ENCODE measurements around the gene NLRP14. TPM values are rescaled to one million over a fixed set of nuclear protein-coding genes. Genes with fewer than 3 reads are reported as not detected.
A peak's percentile ranks its signal among the peaks of the same experiment; 100 is the strongest.

NLRP14 gene
- total RNA-seq (2014; rRNA removed; shearing (Covaris generic)) = 0.08 and 0.19 TPM in 2 replicates

- DNase-seq (ENCODE audit: low spot score) = peak; percentile 92
Observed at GRCh38 chr11:7020183-7020917, at the start of gene NLRP14, which contains the start of gene ZNF214. TSS of gene NLRP14 (plus strand) at chr11:7020479. CDS start at chr11:7038587, 18,108 bp downstream. TSS of gene ZNF214 (minus strand) at chr11:7020346. CDS start at chr11:7002835, 17,511 bp downstream.

DNA sequence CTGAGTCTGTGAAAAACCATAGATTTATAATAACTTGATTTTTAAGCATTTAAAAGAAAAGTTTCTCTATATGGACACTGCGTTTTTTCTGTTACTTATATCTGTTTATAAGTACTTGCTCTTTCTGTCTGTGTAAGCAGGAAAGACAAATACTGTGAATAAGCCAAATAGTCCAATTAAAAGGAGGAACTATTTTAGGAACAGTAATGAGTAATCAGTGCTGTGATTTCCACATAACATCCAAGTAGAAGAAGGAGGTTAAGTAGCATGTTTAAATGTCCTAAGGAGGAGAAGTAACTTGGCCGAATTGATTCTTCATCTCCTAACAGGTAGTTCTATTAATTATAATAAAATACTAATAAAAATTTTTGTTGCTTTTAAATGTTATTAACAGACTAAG, 40.9 kb upstream of the NLRP14 start:
- DNase-seq (ENCODE audit: low spot score) = no peak

DNA sequence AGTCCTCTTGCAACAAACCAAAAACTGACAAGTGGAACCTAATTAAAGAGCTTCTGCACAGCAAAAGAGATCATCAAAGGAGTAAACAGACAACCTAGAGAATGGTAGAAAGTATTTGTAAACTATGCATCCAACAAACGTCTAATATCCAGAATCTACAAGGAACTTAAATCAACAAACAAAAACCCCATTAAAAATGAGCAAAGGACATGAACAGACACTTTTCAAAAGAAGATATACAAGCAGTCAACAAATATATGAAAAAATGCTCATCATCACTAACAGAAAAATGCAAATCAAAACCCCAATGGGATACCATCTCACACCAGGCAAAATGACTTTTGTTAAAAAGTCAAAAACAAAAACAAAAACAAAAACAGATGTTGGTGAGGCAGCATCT, 33.8 kb upstream of the NLRP14 start:
- DNase-seq (ENCODE audit: low spot score) = no peak

DNA sequence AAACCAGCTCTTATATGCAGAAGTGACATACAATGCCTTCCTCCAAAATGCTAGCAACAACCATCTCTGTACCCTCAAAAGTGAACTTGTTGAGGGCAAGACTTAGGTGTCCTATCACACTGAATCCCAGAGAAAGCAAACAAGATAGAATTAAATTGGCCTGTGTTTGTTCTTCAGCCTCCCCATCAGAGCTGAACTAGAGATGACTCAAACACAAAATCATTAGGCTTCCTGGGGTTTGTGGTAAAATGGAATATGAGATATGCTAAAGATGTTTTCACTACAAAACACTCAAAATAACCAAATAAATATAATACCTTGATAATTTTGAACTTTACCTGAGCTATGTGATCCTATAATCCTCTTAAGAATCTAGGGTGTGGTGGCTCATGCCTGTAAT, 31.8 kb upstream of the NLRP14 start:
- no peak for DNase-seq (ENCODE audit: low spot score)

DNA sequence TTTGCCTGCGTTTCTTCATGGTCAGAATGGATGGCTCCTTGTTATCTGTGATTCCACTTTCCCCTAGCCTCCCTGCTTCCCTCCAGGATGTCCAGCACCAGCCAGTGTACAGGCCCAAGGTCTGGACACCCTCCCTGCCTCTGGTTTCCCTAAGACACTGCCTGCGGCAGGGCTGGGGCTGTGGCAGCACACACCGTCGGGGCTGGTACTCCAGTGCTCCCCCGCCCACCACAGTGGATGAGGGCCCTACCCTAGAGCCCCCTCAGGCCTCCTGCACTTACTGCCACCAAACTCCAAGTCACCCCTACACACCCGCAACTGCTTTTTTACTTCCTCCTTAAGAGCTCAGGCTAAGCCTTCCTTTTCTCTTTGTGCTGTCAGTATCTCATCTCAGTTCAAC, 29.1 kb upstream of the NLRP14 start:
- DNase-seq (ENCODE audit: low spot score) = no peak

DNA sequence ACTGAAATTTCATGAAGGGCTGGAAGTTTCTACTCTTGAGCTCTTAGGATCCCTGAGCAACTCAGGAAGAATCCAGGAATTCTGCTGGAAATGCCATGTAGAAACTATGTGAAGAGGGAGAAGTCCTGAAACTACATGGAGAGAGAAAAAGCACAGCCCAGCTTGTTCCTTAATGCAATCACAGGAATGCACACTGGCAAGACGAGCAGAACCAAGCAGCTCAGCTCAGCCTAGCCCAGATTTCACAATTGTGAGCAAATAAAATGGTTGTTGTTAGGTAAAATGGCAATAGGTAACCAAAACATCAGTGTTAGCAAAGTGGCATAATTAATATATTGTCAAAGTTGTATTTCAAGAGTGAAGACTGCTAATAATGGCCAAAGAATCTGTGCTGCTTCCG, 28.3 kb upstream of the NLRP14 start:
- DNase-seq (ENCODE audit: low spot score) = no peak

DNA sequence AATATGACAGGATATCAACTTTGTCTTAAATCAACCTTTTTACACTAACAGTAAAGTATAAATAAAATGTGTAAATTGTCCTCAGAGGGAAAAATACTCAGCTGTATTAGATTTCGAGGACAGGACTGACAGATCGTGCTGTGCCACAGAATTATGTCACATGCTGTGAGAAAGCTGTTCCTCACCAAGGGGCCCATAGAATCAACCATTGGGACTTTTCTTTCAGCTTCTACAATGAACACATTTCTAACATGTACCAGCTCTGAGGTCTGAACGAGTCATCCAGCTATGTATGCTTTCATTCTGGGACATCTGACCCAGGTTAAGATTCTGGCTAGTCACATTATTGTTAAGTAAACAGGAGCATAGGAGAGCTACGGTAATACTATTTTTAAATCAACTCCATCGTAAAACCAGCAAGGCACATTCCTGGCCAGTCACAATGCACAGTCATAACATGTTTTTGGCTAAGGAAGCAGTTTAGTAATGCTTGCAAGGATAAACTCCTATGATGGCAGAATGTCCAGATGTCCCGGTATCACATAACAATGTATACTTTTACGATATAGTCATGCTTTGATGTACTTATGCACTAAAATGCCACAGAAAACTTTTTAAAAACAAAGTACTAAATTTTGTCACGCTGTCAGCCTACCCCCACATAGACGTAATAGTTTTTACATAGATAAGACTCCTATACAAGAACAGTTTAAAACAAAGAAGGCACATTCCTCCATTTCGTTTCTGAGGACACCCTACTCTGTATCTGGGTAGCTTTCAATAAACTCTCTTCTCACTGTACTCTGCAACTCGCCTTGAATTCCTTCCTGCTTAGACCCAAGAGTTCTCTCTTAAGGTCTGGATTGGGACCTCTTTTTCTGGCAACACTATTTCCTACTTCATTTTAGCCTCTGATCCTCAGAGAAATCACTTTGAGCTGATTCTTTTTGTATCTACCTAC, 27.5 kb upstream of the NLRP14 start:
- peak; percentile 91 for DNase-seq (ENCODE audit: low spot score)

- no peak for DNase-seq (ENCODE audit: low spot score)
Observed at GRCh38 chr11:6995703-6996102, 24.6 kb upstream of the NLRP14 start.

DNA sequence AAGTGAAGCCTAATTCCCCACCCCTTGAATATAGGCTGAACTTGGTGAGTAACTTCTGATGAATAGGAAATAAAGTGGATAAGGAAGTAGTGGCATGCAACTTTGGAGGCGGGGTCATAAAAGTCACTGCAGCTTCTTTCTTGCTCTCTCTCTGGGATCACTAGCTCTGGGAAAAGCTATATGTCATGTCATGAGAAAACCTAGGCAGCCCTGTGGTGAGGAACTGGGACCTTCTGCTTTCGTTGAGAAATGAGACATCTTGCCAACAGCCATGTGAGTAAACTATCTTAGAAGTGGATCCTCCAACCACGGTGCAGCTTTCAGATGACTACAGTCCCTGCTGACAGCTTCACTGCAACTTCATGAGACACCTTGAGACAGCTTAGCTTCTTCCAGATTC, 15.8 kb upstream of the NLRP14 start:
- no peak for DNase-seq (ENCODE audit: low spot score)

DNA sequence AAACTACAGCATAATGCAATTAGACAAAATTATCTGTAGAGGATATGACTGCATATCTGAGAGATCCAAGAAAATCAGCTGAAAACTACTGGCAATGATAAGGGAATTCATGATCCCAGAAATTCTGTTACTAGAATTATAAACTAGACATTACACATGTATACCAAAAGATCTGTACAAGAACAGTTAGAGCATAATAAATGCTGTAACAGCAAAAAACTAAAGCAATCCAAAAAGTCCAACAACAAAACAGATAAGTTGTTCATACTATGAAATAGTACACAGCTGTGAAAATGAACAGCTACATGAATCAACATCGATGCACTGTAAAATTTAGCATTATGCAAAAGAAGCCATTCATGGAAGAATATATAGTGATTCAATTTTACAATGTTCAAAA, 6.2 kb upstream of the NLRP14 start:
- DNase-seq (ENCODE audit: low spot score) = no peak

GRCh38 chr11:7016011-7016410, 4.3 kb upstream of the NLRP14 start:
- DNase-seq (ENCODE audit: low spot score) = no peak

GRCh38 chr11:7019500-7020182, 638 bp upstream of the NLRP14 start:
- DNase-seq (ENCODE audit: low spot score) = no peak

GRCh38 chr11:7021318-7021717, 1.0 kb downstream of the NLRP14 start:
- DNase-seq (ENCODE audit: low spot score) = no peak

- DNase-seq (ENCODE audit: low spot score) = no peak
Observed at GRCh38 chr11:7028141-7028540, 7.9 kb downstream of the NLRP14 start.

DNA sequence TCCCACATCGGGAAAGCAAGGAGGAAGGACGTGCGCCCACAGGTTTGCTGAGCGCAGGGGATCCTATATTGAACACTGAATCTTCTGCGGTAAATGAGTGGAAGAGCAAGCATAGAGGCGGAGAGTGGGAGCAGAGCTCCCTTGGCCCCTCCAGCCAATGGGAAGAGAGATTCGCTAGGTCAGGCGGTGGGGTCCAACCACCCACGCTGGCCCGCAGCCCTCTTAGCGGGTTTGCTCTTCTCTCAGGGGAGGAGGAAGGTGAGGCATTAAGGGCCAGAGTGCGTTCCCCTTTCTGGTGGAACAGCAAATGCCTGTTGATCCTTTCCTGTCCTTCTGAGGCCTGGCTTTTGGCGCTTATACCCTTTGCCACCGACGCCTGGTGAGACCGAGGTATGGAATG, 10.6 kb downstream of the NLRP14 start:
- no peak for DNase-seq (ENCODE audit: low spot score)

DNA sequence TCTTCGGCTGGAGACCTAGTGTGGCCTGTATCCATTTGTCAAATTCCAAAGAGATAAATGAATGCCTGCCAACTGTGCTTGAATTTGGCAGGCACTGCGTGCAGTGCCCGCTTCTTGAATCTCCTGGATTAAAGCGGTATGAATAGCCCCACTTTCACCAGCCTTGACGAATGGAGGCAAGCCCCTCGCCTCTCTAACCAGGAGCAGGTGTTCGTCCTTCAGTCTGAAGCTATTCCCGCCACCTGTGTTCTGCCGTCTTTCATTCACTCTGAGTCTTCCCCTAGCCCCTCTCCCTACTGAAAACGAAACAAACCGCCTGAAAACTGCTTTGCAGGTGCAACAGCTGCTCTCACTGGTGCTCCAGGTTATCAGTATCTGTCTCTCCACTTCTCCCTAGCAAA, 11.2 kb downstream of the NLRP14 start:
- no peak for DNase-seq (ENCODE audit: low spot score)

DNA sequence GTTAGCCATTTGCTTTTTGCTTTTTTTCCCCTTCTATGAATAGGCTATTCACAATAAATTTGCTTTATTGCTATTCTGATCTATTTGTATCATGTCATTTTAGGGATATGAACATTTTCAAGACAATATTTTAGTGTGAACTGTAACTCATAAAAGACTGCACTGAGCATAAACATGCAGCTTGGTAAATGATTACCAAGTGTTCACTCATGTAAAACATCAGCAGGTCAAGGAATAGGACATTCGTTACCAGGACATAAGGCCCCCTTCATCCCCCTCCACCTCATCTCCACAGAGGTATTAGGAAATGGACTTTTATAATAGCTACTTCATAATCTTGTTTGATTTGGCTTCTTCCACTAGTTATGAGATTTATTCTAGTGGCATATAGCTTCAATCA, 12.4 kb downstream of the NLRP14 start:
- no peak for DNase-seq (ENCODE audit: low spot score)

DNA sequence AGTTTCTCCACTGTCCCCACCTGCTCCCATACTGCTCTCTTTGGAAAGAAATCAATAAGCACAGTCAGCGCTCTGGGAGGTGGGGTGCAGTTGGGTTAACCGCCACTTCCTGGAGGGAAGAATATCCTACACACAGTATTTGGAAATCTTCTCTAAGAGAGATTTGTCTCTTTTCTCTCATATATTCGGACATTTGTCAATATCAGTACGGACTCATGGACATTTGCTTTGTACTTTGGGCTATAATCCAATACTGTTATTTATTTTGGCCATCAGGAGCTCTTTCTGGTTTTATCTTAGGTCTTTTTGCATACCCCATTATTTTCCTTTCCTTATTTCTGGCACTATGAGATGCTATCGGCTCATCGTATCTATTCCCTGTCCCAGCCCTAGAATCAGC, 13.7 kb downstream of the NLRP14 start:
- DNase-seq (ENCODE audit: low spot score) = no peak

GRCh38 chr11:7046474-7047175, 26.3 kb downstream of the NLRP14 start:
- DNase-seq (ENCODE audit: low spot score) = peak; percentile 24

DNA sequence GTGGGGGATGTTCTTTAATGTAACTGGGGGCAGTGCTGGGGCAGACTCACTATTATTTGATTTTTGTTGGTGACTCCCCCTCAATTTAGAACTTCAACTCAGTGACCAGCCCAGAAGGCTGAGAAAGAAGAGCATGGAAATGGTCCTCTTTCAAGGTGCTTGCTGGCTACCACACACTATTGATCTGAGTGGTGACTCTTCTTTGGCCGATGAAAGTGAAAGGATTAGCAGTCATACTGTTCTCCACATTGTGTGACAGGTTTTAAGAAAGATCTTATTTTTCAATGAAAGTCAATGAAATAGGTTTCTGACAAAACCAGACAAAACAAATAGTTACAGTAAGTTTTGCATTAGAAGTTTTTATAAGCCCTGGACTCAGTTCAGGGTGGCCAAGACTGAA, 29.9 kb downstream of the NLRP14 start:
- no peak for DNase-seq (ENCODE audit: low spot score)

- no peak for DNase-seq (ENCODE audit: low spot score)
Observed at GRCh38 chr11:7056828-7057513, 36.7 kb downstream of the NLRP14 start.

All from H4 (cell line).